H1 (cell line): Measurements from ENCODE around the gene PTGDR2. TPM values are rescaled to one million over a fixed set of nuclear protein-coding genes. Genes with fewer than 3 reads are reported as not detected.
A peak's percentile ranks its signal among the peaks of the same experiment; 100 is the strongest.

Experiments used
- KDM5A ChIP-seq: fragments of 200-600 bp; IDR thresholded peaks from 2 replicates; pipeline ENCODE4 v1.7.1; 2012; ENCODE audit warnings: mild to moderate bottlenecking, low read length, inconsistent platforms, mixed read lengths
- RXRA ChIP-seq: IDR thresholded peaks from 2 replicates; pipeline ENCODE4 v1.6.1; 2011; ENCODE audit warnings: low read depth, mild to moderate bottlenecking, low read length, moderate library complexity; ENCODE audit not compliant: insufficient read depth
- SP2 ChIP-seq: IDR thresholded peaks from 2 replicates; pipeline ENCODE4 v1.6.1; 2012; ENCODE audit warnings: mild to moderate bottlenecking, low read length, inconsistent platforms
- TCF12 ChIP-seq: IDR thresholded peaks from 2 replicates; pipeline ENCODE4 v1.6.1; 2011; ENCODE audit warnings: low read depth, mild to moderate bottlenecking, low read length
- polyA plus RNA-seq, 7 experiments: library from polyadenylated mRNA; depleted of rRNA in 3 of 7; stranded (reverse) in 5 of 7; unstranded in 2 of 7; fragments of >200 nt in 5 of 7; fragments of 200-250 nt in 2 of 7; gene quantifications; 1 replicate in 5 of 7; 2 replicates in 1 of 7; 4 replicates in 1 of 7; pipeline versions ENCODE4 v1.2.1 to v1.2.3, GENCODE V29; 2011 to 2013; ENCODE audit warnings: missing spikeins in 2 of 7, mixed read lengths in 2 of 7
- total RNA-seq: library from RNA; stranded (reverse); fragmentation: NEBNext Ultra II Directional; extraction: Animal tissue kit (Norgen Biotek cat#: 25700); gene quantifications from 2 replicates; pipeline ENCODE4 v1.2.1, GENCODE V29; 2021

PTGDR2 gene
- total and polyA plus RNA-seq, 2 of the 8 experiments (the other 6 are each of a cell fraction or from before 2014, with no cell fraction given) = 0.20 TPM; not detected in 1

DNA sequence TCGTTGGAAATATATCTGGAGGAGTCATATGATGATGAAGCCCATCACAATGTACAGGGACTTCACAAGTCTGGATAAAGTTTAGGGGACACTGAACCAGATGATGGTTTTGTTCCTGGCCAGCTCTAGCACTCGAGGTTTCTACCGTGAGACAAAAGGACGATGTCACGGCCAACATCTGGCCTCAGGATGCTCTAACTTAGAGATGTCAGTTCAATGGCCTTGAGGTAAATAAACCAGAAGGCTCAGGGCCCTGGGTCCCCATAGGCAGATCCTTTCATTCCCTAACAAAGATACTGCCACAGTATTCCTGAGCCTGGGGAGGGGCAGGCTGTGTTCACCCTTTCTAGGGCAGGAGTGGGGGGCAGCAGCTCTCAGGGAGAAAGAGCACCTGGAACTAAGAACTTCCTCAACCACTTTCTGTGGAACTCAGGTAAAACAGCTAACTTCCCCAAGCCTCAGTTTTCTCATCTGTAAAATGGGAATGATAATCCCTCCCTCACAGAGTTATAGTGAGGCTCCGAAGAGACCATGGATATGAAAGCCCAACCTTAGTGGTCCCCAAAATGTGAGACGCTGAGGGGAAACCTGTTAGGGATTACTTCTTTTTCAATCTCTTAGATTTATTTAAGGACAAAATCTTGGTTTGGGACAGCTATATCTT is 52.3 kb downstream of the PTGDR2 start (continued):
- TF ChIP-seq RXRA (no peak), SP2 (no peak), TCF12 (peak; percentile 95), KDM5A (no peak)
